ENCODE results near the gene BATF2.
"Not testable (repeated sequence)": the region's sequence is repeated elsewhere in the genome, so short reads cannot be mapped to it uniquely, and the experiment has no call there.

The BATF2 gene

GRCh38 chr11:64996327-64996709, 453 bp downstream of the BATF2 start:
- H3K9me3 ChIP-seq (ENCODE audit: control insufficient read depth, insufficient read depth, low read length) = no peaks in the 10 kb centered on the region
- H3K4me1 ChIP-seq (ENCODE audit: control insufficient read depth, insufficient read depth, low read length) = peaks cover 1% of the 10 kb centered on the region; the same call in 1 of the 2 replicates

GRCh38 chr11:64994318-64994717, 2.5 kb downstream of the BATF2 start:
- no peak for DNase-seq (ENCODE audit: low read depth, low spot score)
- H3K4me1 ChIP-seq (ENCODE audit: control insufficient read depth, insufficient read depth, low read length) = peaks cover 1% of the 10 kb centered on the region; the same call in 1 of the 2 replicates
- no peaks in the 10 kb centered on the region for H3K9me3 ChIP-seq (ENCODE audit: control insufficient read depth, insufficient read depth, low read length)
- no peak overlapping the region for H3K4me3 ChIP-seq (ENCODE audit: low read length)
- no peaks in the 10 kb centered on the region for H3K27me3 ChIP-seq (ENCODE audit: control insufficient read depth, insufficient read depth, low read length)
- WGBS (ENCODE audit: insufficient coverage, insufficient read length) = no CpG with 5 or more reads among the region's 7 CpGs
- H3K36me3 ChIP-seq (ENCODE audit: control insufficient read depth, insufficient read depth, low read length) = no peaks in the 10 kb centered on the region
- H3K27ac ChIP-seq (ENCODE audit: low read length) = no peak overlapping the region

More at GRCh38 chr11:64996327-64996709, 453 bp downstream of the BATF2 start:
- DNase-seq (ENCODE audit: low read depth, low spot score) = no peak
- H3K36me3 ChIP-seq (ENCODE audit: control insufficient read depth, insufficient read depth, low read length) = no peaks in the 10 kb centered on the region
- no peak overlapping the region for H3K4me3 ChIP-seq (ENCODE audit: low read length)
- no peaks in the 10 kb centered on the region for H3K27me3 ChIP-seq (ENCODE audit: control insufficient read depth, insufficient read depth, low read length)
- WGBS (ENCODE audit: insufficient coverage, insufficient read length) = no CpG with 5 or more reads among the region's 11 CpGs
- no peak overlapping the region for H3K27ac ChIP-seq (ENCODE audit: low read length)

DNA sequence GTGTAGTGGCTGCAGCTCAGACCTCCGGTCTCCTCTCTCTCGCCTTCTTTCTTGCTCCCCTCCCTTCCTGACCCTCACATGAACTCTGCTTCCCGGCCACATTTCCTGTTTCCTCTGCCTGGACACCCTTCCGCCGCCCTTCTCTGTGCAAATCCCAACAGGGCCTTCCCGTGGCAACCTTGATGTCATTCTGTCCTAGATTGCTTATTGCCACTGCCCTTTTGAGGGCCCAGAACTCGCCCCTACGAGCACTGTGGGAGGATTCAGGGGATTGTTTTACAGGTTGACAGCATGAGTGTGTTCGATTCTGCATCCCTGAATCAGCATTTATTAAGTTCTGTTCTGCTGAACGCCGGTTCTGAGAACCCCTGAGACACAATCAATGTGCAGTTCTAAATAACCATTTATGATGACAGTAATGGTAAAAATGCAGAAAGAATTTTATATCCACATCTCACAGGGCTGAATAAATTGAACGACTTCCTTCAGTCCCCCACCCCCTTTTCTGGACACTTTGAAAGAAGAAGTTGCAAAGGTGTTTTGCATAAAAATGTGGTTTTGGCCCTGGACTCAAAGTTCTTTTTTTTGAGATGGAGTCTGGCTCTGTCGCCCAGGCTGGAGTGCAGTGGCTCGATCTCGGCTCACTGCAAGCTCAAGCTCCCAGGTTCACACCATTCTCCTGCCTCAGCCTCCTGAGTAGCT, 6.4 kb downstream of the BATF2 start:
- WGBS (ENCODE audit: insufficient coverage, insufficient read length) = no CpG with 5 or more reads among the region's 15 CpGs
- Histone ChIP-seq H3K27ac (ENCODE audit: low read length) (no peak overlapping the region), H3K27me3 (ENCODE audit: control insufficient read depth, insufficient read depth, low read length) (no peaks in the 10 kb centered on the region), H3K4me1 (ENCODE audit: control insufficient read depth, insufficient read depth, low read length) (no peaks in the 10 kb centered on the region), H3K9me3 (ENCODE audit: control insufficient read depth, insufficient read depth, low read length) (no peaks in the 10 kb centered on the region), H3K4me3 (ENCODE audit: low read length) (no peak overlapping the region), H3K36me3 (ENCODE audit: control insufficient read depth, insufficient read depth, low read length) (no peaks in the 10 kb centered on the region)
- no peak for DNase-seq (ENCODE audit: low read depth, low spot score)

DNA sequence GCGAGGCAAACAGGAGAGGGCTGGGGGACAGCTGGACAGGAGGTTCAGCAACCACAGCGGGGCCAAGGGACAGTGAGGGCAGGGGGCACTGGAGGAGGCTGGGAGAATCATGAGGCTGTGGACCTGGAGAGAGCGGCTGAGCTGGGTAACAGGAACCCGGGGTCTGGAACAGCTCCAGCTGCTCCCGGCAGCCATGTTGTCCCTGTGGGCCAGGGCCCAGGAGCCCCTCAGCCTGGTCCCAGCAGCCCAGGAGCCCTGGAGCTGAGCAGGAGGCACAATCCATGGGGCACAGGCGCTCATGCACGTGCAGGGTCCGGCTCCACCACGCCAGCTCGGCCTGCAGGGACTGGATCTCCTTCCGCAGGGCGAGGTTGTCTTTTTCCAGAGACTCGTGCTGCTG, 7.4 kb downstream of the BATF2 start:
- no peak for DNase-seq (ENCODE audit: low read depth, low spot score)
- H3K27me3 ChIP-seq (ENCODE audit: control insufficient read depth, insufficient read depth, low read length) = no peaks in the 10 kb centered on the region
- no CpG with 5 or more reads among the region's 13 CpGs for WGBS (ENCODE audit: insufficient coverage, insufficient read length)
- no peaks in the 10 kb centered on the region for H3K4me1 ChIP-seq (ENCODE audit: control insufficient read depth, insufficient read depth, low read length)
- H3K9me3 ChIP-seq (ENCODE audit: control insufficient read depth, insufficient read depth, low read length) = no peaks in the 10 kb centered on the region
- no peak overlapping the region for H3K27ac ChIP-seq (ENCODE audit: low read length)
- no peak overlapping the region for H3K4me3 ChIP-seq (ENCODE audit: low read length)
- no peaks in the 10 kb centered on the region for H3K36me3 ChIP-seq (ENCODE audit: control insufficient read depth, insufficient read depth, low read length)

GRCh38 chr11:64987998-64988854, 8.5 kb downstream of the BATF2 start:
- no CpG with 5 or more reads among the region's 6 CpGs for WGBS (ENCODE audit: insufficient coverage, insufficient read length)
- H3K36me3 ChIP-seq (ENCODE audit: control insufficient read depth, insufficient read depth, low read length) = no peaks in the 10 kb centered on the region
- no peaks in the 10 kb centered on the region for H3K27me3 ChIP-seq (ENCODE audit: control insufficient read depth, insufficient read depth, low read length)
- no peak for DNase-seq (ENCODE audit: low read depth, low spot score)
- H3K4me3 ChIP-seq (ENCODE audit: low read length) = no peak overlapping the region
- H3K27ac ChIP-seq (ENCODE audit: low read length) = no peak overlapping the region
- H3K9me3 ChIP-seq (ENCODE audit: control insufficient read depth, insufficient read depth, low read length) = no peaks in the 10 kb centered on the region
- H3K4me1 ChIP-seq (ENCODE audit: control insufficient read depth, insufficient read depth, low read length) = no peaks in the 10 kb centered on the region

- H3K36me3 ChIP-seq (ENCODE audit: control insufficient read depth, insufficient read depth, low read length); H3K4me3 ChIP-seq (ENCODE audit: low read length); H3K4me1 ChIP-seq (ENCODE audit: control insufficient read depth, insufficient read depth, low read length); H3K27me3 ChIP-seq (ENCODE audit: control insufficient read depth, insufficient read depth, low read length); H3K9me3 ChIP-seq (ENCODE audit: control insufficient read depth, insufficient read depth, low read length); DNase-seq (ENCODE audit: low read depth, low spot score); H3K27ac ChIP-seq (ENCODE audit: low read length): not testable (repeated sequence)
- WGBS (ENCODE audit: insufficient coverage, insufficient read length) = no CpG with 5 or more reads among the region's 5 CpGs
Measured at GRCh38 chr11:64983339-64983738, 13.4 kb downstream of the BATF2 start.

DNA sequence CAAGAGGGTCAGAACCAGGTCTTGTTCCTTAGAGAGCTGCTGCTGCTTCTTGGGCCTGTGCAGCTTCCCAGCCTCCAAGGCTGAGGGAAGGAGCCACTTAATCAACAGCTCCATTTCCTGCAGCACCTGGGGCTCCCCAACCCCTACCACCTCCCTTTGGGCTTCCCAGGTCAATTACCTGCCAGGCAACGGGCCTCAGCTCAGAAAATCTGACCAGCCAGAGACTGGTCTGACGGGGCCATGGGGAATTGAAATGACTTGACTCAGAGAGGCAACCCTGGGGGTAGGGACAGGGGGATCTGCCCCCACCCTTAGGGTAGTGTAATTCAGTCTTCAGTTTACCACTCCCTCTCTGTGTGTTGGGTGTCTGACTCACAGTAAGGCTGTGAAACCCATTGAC, 20.1 kb downstream of the BATF2 start:
- H3K9me3 ChIP-seq (ENCODE audit: control insufficient read depth, insufficient read depth, low read length) = no peaks in the 10 kb centered on the region

DNA sequence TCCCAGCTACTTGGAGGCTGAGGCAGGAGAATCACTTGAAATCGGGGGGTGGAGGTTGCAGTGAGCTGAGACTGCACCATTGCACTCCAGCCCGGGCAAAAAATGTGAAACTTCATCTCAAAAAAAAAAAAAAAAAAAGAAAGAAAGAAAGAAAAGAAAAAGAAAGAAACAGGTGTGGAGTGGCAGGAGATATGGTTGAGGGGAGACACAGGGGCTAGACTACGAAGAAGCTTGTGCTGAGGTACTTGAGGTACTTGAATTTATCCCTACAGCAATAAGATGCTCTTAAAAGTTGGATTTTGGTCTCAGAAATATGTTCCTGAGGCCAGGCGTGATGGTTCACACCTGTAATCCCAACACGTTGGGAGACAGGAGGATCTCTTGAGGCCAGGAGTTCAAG, 22.6 kb downstream of the BATF2 start:
- WGBS (ENCODE audit: insufficient coverage, insufficient read length) = no CpG with 5 or more reads among the region's 5 CpGs
- H3K4me3 ChIP-seq (ENCODE audit: low read length) = no peak overlapping the region
- H3K27ac ChIP-seq (ENCODE audit: low read length) = no peak overlapping the region
- no peaks in the 10 kb centered on the region for H3K9me3 ChIP-seq (ENCODE audit: control insufficient read depth, insufficient read depth, low read length)
- no peak for DNase-seq (ENCODE audit: low read depth, low spot score)
- H3K36me3 ChIP-seq (ENCODE audit: control insufficient read depth, insufficient read depth, low read length) = no peaks in the 10 kb centered on the region
- no peaks in the 10 kb centered on the region for H3K27me3 ChIP-seq (ENCODE audit: control insufficient read depth, insufficient read depth, low read length)
- H3K4me1 ChIP-seq (ENCODE audit: control insufficient read depth, insufficient read depth, low read length) = no peaks in the 10 kb centered on the region

More for the DNA sequence above, 20.1 kb downstream of the BATF2 start:
- no CpG with 5 or more reads among the region's 2 CpGs for whole genome bisulfite sequencing (ENCODE audit: insufficient coverage, insufficient read length)
- Histone ChIP-seq H3K4me1 (ENCODE audit: control insufficient read depth, insufficient read depth, low read length) (no peaks in the 10 kb centered on the region), H3K36me3 (ENCODE audit: control insufficient read depth, insufficient read depth, low read length) (no peaks in the 10 kb centered on the region), H3K27me3 (ENCODE audit: control insufficient read depth, insufficient read depth, low read length) (no peaks in the 10 kb centered on the region), H3K27ac (ENCODE audit: low read length) (no peak overlapping the region), H3K4me3 (ENCODE audit: low read length) (no peak overlapping the region)
- DNase-seq (ENCODE audit: low read depth, low spot score) = no peak

DNA sequence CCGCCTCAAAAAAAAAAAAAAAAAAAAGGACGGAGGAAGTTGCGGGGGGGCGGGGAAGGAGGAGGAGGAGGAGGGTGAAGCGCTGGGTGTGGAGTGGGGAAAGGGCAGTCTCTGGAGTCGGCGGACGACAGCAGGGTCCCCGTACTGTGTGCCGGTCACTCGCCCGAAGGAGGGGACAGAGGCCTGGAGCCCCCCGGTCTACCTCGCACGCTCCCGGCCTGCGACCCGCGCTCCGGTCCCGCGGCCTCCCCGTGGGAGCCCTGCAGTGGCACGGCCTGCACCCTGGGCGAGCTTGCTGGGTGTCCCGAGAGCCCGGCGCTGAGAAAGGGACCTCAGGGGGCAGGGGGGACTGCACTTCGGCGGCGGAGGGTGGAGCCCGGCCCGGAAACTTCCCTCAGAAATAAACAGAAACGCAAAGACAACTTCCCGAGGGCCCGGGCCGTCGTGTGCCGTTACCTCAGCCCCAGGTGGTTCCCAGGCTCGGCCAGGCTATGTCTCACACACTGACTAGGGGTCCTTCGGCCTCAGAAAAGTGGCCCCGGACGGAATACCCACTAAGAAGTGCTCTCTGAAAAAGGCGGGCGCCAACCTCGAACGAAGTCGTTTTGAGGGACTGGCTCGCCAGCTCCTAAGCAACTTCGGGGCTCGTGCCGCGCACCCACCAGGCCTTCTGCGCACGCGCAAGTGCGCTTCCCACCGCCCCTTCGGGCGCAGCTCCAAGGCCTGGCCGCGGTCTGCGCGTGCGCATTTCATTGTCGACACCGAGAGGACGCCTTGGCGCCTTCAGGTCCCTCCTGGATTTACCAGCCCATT, 25.1 kb downstream of the BATF2 start, which contains the start of gene MAJIN:
MAJIN (minus strand) TSS at position 688 of the 813 bp plus-strand sequence. CDS start 12,703 bp downstream, outside the sequence.
- DNase-seq (ENCODE audit: low read depth, low spot score) = no peak
- WGBS (ENCODE audit: insufficient coverage, insufficient read length) = no CpG with 5 or more reads among the region's 69 CpGs
- Histone ChIP-seq H3K27me3 (ENCODE audit: control insufficient read depth, insufficient read depth, low read length) (no peaks in the 10 kb centered on the region), H3K27ac (ENCODE audit: low read length) (no peak within 1 kb of the TSS), H3K4me3 (ENCODE audit: low read length) (no peak within 1 kb of the TSS), H3K9me3 (ENCODE audit: control insufficient read depth, insufficient read depth, low read length) (no peaks in the 10 kb centered on the region), H3K4me1 (ENCODE audit: control insufficient read depth, insufficient read depth, low read length) (no peaks in the 10 kb centered on the region), H3K36me3 (ENCODE audit: control insufficient read depth, insufficient read depth, low read length) (no peaks in the 10 kb centered on the region)

- DNase-seq (ENCODE audit: low read depth, low spot score) = no peak
- Histone ChIP-seq H3K4me1 (ENCODE audit: control insufficient read depth, insufficient read depth, low read length) (no peaks in the 10 kb centered on the region), H3K36me3 (ENCODE audit: control insufficient read depth, insufficient read depth, low read length) (no peaks in the 10 kb centered on the region), H3K27me3 (ENCODE audit: control insufficient read depth, insufficient read depth, low read length) (no peaks in the 10 kb centered on the region), H3K4me3 (ENCODE audit: low read length) (no peak overlapping the region), H3K27ac (ENCODE audit: low read length) (no peak overlapping the region), H3K9me3 (ENCODE audit: control insufficient read depth, insufficient read depth, low read length) (no peaks in the 10 kb centered on the region)
- no CpG with 5 or more reads among the region's 8 CpGs for WGBS (ENCODE audit: insufficient coverage, insufficient read length)
Measured at GRCh38 chr11:64970731-64971151, 26.0 kb downstream of the BATF2 start.

Data from iPS DF 6.9 (cell line).